Adipocyte (in vitro differentiated cells): ENCODE measurements around the gene DSCAM.

ENCODE experiments used
- DNase-seq: peaks from one replicate; pipeline ENCODE4 v3.0.0-alpha.2; 2015; ENCODE audit warnings: low read depth
- H3K27me3 ChIP-seq: replicated peaks from 2 replicates; pipeline ENCODE4 v1.7.0; 2013; ENCODE audit warnings: mild to moderate bottlenecking, low read length, moderate library complexity; ENCODE audit not compliant: control insufficient read depth, insufficient read depth
- H3K36me3 ChIP-seq: 2 replicates; pipeline ENCODE4 v1.7.0; 2013; ENCODE audit warnings: low read length, mild to moderate bottlenecking, moderate library complexity; ENCODE audit not compliant: control insufficient read depth, insufficient read depth, severe bottlenecking
- H3K4me1 ChIP-seq: 2 replicates; pipeline ENCODE4 v1.7.0; 2013; ENCODE audit warnings: mild to moderate bottlenecking, low read length, moderate library complexity; ENCODE audit not compliant: control insufficient read depth, insufficient read depth
- H3K4me3 ChIP-seq: 2 replicates; pipeline ENCODE4 v1.7.0; 2013; ENCODE audit warnings: mild to moderate bottlenecking, low read length, moderate library complexity
- H3K9ac ChIP-seq: 2 replicates; pipeline ENCODE4 v1.7.0; 2013; ENCODE audit warnings: mild to moderate bottlenecking, low read length, moderate library complexity
- H3K9me3 ChIP-seq: 2 replicates; pipeline ENCODE4 v1.7.0; 2013; ENCODE audit warnings: mild to moderate bottlenecking, low read length, moderate library complexity; ENCODE audit not compliant: control insufficient read depth

Gene DSCAM

DNA sequence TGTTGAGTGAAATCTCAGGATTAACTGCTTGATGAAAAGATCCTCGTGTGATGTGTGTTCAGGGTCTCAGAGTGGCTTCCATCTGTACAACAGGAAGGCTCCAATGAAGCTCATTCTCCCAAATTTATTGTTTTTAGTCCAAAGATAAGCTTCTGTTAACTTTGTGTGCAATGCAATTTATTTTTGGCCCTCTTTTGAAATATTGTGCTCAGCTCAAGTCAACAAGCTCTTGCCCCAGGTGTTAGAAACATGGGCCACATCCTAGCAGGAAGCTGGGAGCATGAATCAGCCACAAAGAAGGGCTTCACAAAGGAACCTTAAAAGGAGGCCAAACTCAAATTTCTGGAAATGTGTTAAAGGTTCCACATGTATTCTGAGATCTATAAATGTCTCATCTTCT lies 844.0 kb downstream of the DSCAM start:
- H3K4me3 ChIP-seq, result no peak overlapping the region
- H3K9me3 ChIP-seq, result no peaks in the 10 kb centered on the region
- DNase-seq, result no peak
- no peaks in the 10 kb centered on the region for H3K27me3 ChIP-seq
- H3K36me3 ChIP-seq, result no peaks in the 10 kb centered on the region
- no peaks in the 10 kb centered on the region for H3K4me1 ChIP-seq
- H3K9ac ChIP-seq, result no peak overlapping the region

DNA sequence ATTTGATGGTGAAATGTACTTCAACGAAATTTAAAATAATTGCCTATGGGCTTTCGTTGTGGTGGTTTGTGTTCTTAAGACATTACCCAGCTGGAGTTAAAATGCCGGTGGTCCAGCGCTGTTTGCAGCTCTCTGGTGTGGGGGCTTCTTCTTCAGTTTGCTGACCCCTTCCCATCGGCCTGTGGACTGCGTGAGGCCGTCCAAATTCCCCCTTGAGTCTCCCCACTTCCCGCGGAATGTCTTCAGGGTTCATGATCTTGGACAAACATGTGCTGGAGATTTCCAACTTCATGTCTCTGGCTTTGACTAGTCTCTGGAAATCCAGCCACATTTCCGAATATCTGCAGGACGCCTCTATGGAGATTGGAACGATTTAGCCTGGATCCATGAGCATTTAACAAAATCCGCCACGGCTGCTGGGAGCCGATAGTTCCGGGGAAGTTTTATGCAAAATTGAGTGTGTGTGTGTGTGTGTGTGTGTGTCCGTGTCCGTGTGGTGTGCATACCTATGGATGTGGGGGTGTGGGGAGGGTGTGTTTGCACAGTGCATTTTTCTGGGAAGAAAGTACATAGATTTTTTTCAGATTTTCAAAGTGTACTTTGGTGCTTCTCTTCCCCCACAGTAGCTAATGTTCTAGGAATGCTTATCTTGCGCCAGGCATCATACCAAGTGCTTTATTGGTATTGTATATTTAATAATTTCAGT lies 862.5 kb downstream of the DSCAM start:
- H3K9ac ChIP-seq, result no peak overlapping the region
- no peaks in the 10 kb centered on the region for H3K36me3 ChIP-seq
- no peak for DNase-seq
- no peaks in the 10 kb centered on the region for H3K4me1 ChIP-seq
- H3K27me3 ChIP-seq, result no peaks in the 10 kb centered on the region
- H3K9me3 ChIP-seq, result no peaks in the 10 kb centered on the region
- no peak overlapping the region for H3K4me3 ChIP-seq

DNA sequence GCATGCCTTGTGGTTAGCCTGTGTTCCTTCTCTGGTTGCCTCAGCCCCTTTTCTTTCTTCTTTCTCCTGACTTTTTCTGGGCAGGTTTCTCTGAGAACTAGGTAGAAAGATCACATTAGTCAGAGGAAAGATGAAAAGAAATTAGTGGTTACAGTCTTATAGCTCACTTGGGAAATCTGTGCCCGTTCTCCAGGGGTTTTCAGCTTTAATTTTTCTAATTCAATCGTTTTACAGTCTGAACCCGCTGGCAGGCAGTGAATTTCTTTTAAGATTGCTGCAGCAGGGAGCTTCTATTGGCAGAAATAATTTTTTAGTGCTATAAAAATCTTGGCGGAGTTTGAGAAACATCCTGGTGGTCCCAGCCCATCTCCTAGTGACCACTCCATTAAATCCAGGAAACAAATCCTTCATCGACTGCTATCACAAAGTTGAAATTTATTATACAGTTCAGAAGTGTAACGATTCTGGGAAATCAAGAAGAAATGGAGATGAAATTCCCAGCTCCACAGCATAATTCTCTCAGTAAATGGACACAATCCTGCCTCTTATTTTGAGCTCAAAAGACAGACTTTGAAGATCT lies 866.6 kb downstream of the DSCAM start:
- DNase-seq, result no peak
- Histone ChIP-seq H3K27me3 (no peaks in the 10 kb centered on the region), H3K4me3 (no peak overlapping the region), H3K4me1 (no peaks in the 10 kb centered on the region), H3K36me3 (no peaks in the 10 kb centered on the region), H3K9me3 (peaks cover 3% of the 10 kb centered on the region), H3K9ac (no peak overlapping the region)

DNA sequence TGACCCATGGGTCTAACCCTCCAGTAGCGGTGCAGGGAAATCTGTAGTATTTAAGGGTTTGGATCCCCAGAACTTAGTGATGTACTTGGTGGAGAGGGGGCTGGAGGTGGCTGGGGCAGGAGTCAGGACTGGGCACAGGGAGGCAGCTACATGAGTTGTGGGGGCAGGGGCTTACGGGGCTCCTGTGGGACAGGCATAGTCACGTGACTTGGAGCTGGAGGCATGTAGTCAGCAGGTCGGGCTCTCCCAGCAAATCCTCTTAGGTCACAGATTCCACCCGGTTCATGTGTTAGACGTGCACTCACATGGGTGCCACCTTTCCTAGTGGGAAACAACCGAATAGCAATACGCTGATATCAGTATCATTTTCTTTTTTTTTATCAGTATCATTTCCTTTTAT lies 867.6 kb downstream of the DSCAM start:
- no peak for DNase-seq
- Histone ChIP-seq H3K27me3 (no peaks in the 10 kb centered on the region), H3K9ac (no peak overlapping the region), H3K36me3 (no peaks in the 10 kb centered on the region), H3K9me3 (peaks cover 3% of the 10 kb centered on the region), H3K4me1 (no peaks in the 10 kb centered on the region), H3K4me3 (no peak overlapping the region)

DNA sequence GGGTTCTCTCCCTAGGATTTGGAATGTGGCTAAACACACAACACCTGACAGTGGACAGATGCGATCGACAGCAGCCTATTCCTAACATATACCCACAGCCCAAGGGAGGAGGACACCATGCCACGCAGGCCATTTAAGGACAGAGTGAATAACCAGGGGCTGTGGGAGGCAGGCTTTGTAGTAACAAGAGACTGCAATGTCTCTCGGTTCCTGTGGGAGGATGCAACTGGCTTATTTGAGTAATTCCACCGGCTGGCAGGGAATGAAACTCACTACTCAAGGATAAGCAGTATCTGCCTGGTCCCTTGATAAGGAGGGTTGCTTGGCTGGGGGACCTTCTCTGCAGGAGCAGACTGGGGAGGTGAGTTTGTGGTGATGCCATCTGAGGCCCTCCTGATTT lies 870.2 kb downstream of the DSCAM start:
- Histone ChIP-seq H3K27me3 (no peaks in the 10 kb centered on the region), H3K36me3 (no peaks in the 10 kb centered on the region), H3K4me3 (no peak overlapping the region), H3K9ac (no peak overlapping the region), H3K9me3 (peaks cover 3% of the 10 kb centered on the region), H3K4me1 (no peaks in the 10 kb centered on the region)
- DNase-seq, result no peak

DNA sequence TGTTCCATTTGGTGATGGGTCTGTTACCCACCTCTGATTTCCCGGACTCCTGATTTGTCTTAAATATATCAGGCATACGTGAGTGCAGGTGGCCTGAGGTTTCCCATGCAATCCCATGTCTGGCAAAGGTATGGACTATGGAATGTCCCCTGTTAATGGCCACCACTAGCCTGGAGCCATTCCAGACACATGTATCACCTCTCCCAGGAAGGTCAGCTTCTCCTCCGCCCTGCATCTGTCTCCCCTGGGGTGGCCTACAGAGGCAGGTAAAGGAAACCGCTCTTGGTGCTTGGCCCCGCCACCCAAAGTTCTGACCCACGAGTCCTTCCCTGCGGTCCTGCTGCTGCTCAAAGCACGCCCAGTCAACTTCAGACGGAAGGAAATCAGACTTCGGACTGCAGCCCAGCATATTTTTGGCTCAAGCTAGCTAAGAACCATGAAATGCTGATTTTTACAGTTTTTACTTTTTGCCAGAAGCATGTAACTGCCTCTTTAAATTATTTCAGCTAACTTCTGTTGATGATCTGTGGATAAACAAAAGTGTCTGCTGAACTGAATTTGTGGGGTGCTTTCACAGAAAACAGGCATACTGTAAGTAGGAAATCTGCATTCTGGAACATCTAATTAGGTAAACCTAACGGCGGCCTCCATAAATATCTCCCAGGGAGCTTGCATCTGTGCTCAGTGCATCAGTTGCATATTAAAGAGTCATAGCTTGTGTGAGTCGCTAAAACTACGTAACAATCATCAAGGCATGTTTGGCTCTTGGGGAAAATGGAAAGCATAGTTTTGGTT lies 873.8 kb downstream of the DSCAM start:
- Histone ChIP-seq H3K9ac (no peak overlapping the region), H3K9me3 (no peaks in the 10 kb centered on the region), H3K4me1 (no peaks in the 10 kb centered on the region), H3K4me3 (no peak overlapping the region), H3K27me3 (no peaks in the 10 kb centered on the region), H3K36me3 (no peaks in the 10 kb centered on the region)
- no peak for DNase-seq

DNA sequence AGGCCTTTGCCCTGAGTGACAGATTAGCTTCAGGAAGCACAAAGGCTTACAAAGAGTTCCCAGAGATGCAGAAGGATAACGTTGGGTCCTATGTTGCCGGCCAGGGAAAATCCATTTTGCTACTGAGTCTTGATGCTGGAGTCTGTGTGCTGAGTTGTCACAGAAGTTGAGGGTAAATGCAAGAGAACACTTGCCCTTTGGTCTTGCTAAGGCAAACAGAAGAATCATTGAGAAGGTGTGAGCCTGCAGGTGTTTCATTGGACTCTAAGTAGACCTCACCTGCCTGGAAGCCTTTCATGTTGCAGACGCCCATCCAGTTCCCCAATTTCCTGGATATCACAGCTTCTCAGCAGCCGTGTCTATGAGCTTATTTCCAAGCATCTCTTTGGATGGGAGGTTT lies 874.5 kb downstream of the DSCAM start:
- Histone ChIP-seq H3K4me1 (no peaks in the 10 kb centered on the region), H3K9ac (no peak overlapping the region), H3K9me3 (peaks cover 4% of the 10 kb centered on the region), H3K27me3 (no peaks in the 10 kb centered on the region), H3K36me3 (no peaks in the 10 kb centered on the region), H3K4me3 (no peak overlapping the region)
- DNase-seq, result no peak

DNA sequence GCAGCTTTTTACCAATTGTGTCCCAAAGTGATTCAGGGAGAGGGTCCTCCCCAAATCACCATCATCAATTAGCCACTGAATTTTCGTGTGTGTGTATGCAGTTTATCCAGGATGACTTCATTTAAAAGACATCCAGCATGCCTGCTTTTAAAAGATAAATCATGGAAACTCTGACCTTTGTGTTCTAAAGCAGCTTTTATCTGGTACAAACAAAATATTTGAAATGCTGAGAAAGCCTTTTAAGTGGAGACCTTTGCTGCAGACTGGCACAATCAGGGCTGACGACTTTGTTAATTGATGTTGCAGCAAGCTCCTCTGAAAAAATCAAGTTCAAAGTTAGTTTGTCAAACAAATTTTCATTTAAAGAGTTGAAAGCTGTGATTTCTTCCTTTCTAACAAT lies 875.0 kb downstream of the DSCAM start:
- Histone ChIP-seq H3K9ac (no peak overlapping the region), H3K4me3 (no peak overlapping the region), H3K27me3 (no peaks in the 10 kb centered on the region), H3K4me1 (no peaks in the 10 kb centered on the region), H3K9me3 (peaks cover 4% of the 10 kb centered on the region), H3K36me3 (no peaks in the 10 kb centered on the region)
- DNase-seq, result no peak

DNA sequence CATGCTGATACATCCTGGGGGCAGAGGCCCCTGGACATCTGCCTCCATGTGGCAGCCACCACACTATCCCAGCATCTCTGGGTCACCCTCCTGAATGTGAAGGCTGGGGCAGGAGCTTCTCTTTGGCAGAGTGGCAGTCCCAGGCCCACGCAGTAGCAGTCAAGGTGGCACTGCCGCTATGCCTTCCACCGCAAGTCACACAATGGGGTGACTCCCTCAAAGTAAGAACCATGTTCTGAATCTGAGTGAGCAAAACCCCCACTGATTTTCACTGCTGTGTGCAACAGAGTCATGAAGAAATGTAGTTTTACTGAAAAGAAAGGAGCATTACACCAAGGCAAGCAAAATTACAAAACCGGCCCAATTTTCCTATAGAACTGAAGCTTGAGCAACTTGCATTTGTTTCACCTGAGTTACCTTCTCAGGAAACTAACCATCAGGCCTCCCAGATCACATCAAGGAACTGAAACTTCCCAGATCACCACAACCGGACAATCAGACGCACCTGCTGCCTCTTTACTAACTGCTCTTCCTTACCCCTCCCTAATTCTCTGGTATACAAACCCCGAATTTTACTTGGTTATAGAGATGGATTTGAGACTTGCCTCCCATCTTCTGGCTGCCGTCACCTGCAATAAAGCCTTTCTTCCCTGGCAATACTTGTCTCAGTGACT lies 877.1 kb downstream of the DSCAM start:
- no peak overlapping the region for H3K9ac ChIP-seq
- H3K4me1 ChIP-seq, result peaks cover 3% of the 10 kb centered on the region
- peaks cover 4% of the 10 kb centered on the region for H3K9me3 ChIP-seq
- no peaks in the 10 kb centered on the region for H3K27me3 ChIP-seq
- H3K4me3 ChIP-seq, result no peak overlapping the region
- H3K36me3 ChIP-seq, result no peaks in the 10 kb centered on the region
- no peak for DNase-seq

DNA sequence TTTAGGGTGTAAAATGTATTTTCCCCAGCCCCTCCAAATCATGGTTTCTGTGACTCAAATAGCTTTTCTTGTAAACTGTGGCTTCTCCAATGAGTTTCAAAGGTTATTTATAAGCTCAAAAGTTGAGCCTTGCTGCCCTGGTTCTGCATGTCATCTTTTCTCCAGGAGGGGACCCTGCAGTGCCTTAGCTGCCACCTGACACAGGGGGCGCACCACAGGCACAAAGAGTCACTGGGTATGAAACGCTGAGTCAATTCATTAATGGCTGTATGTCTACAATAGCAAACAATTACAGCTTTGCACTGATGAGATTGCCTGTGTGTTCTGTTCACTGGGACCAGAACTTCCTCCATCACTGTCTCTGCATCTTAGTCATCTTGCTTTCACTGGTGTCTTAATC lies 878.9 kb downstream of the DSCAM start:
- DNase-seq, result no peak
- H3K9ac ChIP-seq, result no peak overlapping the region
- no peaks in the 10 kb centered on the region for H3K36me3 ChIP-seq
- H3K27me3 ChIP-seq, result no peaks in the 10 kb centered on the region
- peaks cover 4% of the 10 kb centered on the region for H3K9me3 ChIP-seq
- H3K4me1 ChIP-seq, result peaks cover 14% of the 10 kb centered on the region
- H3K4me3 ChIP-seq, result no peak overlapping the region

DNA sequence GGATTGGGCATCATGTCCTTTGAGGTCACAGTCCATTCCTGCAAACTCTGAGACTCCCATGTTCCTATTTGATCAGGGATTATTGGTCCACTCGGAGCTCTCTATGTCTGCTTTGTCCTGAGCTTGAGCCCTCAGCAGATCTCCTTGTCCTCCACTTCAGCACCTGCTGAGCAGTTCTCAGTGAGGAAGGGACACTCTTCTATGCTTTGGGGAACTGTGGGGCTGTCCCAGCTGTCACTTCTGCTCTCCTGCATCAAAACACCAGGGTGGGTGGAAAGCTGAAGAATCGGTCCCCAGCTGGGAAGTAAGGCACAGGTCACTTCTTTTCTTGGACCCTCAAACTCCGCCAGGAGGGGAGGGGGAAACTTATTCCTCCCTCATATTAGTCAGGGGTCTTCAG lies 880.2 kb downstream of the DSCAM start:
- Histone ChIP-seq H3K27me3 (no peaks in the 10 kb centered on the region), H3K9ac (no peak overlapping the region), H3K4me3 (no peak overlapping the region), H3K4me1 (peaks cover 14% of the 10 kb centered on the region), H3K36me3 (no peaks in the 10 kb centered on the region), H3K9me3 (peaks cover 4% of the 10 kb centered on the region)
- DNase-seq, result no peak
